Left renal cortex interstitium (tissue), 4 donors: ENCODE data around the gene RENBP. TPM values are rescaled to one million over a fixed set of nuclear protein-coding genes. Genes with fewer than 3 reads are reported as not detected.

Experiments used
- DNase-seq, 4 donors: peaks; one replicate each; pipeline ENCODE4 v3.0.0-alpha.2; 2013; ENCODE audit warnings: low read depth in 4 of 4, low spot score in 2 of 4, missing footprints in 1 of 4
- polyA plus RNA-seq, 4 donors: library from polyadenylated mRNA; unstranded; fragments of 120-200 nt; gene quantifications; one replicate each; pipeline ENCODE4 v1.2.1, GENCODE V29; 2013; ENCODE audit not compliant: insufficient read length in 4 of 4

The RENBP gene
- polyA plus RNA-seq, 4 donors, result 19.4 to 24.3 (median 21.5) TPM

DNA sequence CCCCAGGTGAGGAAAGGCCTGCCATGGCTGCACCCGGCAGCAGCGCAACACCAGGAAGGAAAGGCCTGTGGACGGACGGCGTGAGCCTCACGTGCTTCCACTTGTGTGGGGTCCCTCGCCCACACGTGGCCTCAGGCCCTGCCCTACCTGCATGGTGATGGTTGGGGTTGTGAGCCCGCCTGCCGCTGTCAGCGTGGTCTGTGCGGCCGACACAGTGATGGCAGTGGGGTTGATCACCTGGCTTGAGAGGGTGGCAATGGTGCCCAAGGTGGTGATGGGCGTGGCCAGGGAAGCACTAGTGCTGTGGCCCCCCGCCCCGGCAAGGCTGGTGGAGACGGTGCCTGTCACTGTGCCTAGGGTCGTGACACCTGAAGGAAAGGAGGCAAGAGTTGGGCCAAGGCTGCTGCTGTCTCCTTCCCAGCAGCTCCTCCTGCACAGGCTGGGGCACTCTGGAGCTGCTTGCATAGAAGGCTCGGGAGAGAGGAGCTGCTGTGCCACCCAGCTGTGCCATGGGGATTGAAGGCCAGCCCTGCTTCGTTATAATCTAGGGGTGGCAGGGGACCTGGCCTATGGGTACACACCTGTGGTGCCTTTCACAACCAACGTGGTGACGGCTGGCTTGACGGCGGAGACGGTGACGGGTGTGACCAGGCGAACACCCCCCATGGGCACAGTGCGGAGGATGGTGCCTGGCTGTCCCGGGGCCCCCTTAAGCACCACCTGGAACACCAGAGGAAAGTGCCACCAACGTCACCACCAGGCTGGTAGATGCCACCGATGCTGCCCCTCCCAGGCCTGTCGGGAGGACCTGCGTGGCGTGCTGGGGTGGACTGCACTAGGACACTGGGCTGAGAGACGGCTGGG lies 11.8 kb upstream of the RENBP start:
- DNase-seq, result no peak

- no peak for DNase-seq
These were observed 10.8 kb upstream of the RENBP start for GRCh38 chrX:153955228-153955732.

DNA sequence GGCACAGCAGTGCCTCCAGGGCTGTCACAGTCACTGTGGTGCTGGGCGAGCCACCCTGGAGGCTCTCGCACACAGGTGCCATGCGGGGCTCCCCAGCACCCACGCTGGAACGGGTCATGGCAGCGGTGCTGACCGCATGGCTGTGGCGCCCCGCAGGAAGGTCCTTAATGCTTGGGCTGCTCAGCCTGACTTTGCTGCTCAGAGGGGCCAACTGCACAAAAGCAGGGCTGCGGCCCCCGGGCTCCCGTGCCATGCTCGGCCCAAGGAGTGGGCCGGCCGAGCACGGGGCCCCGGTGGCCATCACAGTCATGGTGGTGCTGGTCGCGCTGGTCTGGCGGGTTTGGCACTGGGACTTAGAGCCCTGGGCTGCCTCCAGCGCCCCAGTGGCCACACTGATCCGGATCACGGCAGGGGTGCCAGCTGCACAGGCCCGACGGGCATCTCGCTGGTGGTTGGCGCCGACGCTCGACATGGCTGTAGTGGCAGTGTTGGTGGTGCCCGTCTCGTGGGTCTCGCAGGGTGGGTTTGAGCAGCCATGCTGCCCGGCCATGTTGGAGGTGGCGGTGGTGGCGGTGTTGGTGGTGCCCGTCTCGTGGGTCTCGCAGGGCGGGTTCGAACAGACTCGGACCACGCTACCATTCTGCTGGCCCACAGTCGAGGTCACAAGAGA lies 10.2 kb upstream of the RENBP start:
- no peak for DNase-seq

- DNase-seq, result no peak
These were observed 9.6 kb upstream of the RENBP start for GRCh38 chrX:153953892-153954557.

DNA sequence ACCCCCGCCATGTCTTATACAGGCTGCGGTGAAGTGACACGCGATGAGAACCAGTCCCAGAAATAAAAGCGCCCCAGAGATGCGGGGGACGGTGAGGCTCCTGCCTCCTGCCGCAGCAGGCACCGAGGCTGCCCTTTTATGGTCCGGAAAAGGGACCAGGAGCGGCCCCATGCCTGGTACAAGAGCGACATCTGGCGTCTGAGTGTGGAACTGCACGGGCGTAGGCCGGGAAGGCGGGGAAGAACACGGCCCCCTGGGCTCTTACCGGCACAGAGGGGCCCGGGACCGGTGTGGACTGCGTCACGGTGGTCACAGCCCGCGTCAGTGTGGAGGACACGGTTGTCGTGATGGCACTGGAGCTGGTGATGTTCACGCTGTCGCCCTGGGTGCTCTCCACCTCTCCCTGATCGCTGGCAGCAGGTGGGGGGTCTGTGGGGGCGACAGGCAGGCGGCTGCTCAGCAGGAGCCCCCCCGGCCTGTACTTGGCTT lies 8.9 kb upstream of the RENBP start:
- DNase-seq, result no peak

- no peak for DNase-seq
These were observed 8.1 kb upstream of the RENBP start for GRCh38 chrX:153952373-153953026.

- no peak for DNase-seq
These were observed 7.4 kb upstream of the RENBP start for GRCh38 chrX:153951683-153952372.

DNA sequence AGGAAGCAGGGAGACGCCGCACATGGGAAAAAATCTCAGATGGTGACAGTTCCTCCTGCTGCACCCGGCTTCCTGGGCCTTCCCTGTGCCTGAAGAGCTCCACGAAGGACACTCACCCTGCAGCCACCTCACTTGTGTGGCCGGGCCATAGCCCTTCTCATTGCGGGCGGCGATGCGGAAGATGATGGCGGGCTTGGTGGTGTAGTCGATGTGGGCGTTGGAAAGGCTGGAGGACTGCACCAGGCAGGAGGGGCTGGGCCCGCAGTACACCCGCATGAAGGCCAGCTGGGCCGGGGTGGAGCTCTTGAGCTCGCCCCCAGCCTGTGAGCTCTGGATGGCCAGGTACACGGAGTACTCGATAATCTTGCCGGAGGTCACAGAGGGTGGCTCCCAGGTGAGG lies 5.7 kb upstream of the RENBP start:
- DNase-seq, result no peak

DNA sequence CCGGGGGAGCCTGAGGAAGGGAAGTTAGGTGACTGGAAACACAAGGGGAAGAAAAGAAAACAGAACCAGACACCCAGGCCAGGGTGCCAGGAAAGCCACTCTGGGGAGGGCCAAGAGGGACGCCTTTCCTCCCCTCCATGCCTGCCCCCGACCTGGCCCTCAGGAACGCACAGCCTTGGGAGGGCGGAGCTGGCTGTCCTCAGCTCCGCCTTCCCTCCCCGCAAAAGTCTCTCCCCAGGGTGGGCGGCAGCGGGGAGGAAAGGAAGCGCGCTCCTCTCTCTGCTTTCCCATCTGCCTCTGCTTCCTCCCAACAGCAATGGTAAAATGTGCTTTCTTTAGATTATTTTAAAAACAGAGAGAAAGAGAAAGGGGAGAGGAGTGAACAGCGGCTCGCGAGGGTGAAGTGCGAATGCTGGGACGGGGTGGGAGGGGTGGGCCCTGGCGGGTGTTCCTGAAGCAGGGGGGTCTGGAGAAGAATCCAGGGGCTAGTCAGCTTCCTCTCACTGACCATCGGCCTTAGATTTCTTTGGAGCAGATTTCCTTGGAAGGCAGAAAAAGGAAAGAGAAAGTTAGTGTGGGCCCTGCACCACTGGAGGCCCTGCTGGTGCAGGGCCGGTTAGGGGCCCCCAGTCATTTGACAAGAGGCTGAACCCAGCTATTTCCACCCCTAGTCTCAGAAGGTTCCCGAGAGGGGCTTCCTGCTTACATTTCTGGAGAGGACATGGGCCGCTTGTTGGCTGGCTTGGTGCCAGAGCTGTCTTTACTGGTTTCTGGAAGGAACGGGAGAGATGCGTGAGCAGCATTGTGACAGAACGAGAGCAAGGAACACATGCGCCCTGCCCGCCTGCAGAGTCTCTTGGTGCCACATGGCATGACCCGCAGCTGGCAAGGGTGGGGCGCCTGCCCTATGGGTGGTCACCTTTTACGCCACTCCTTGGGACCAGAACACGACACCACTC lies 4.7 kb upstream of the RENBP start:
- no peak for DNase-seq

- no peak for DNase-seq
These were observed 3.6 kb upstream of the RENBP start for GRCh38 chrX:153948002-153948466.

- no peak for DNase-seq
These were observed 2.7 kb upstream of the RENBP start for GRCh38 chrX:153947009-153947769.

GRCh38 chrX:153945956-153946943 lies 1.8 kb upstream of the RENBP start:
- no peak for DNase-seq

- DNase-seq, result no peak
These were observed 332 bp upstream of the RENBP start for GRCh38 chrX:153944800-153945150.

GRCh38 chrX:153941336-153942252 lies 2.8 kb downstream of the RENBP start:
- no peak for DNase-seq

DNA sequence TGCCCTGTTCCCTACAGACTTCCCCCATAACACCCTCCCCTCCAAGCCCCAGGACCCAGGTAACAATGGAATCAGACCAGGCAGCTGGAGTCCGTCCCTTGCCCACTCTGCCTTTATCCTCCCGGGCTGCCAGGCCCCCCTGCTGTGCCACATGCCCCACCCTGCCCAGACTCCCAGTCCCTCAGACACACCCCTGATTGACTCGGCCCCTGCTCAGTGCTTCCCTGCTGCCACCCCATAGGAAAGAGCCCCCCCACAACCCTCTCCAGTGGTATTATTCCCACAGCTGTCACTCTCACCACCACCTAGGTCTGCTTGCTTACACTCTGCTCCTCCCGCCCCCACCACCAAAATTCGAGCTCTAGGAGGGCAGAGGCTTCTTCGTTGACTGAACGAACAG lies 4.9 kb downstream of the RENBP start:
- no peak for DNase-seq

GRCh38 chrX:153938226-153938786 lies 6.1 kb downstream of the RENBP start:
- DNase-seq, result no peak
